Measurements from ENCODE around the gene SPATS1.
"Not testable (repeated sequence)": the region's sequence is repeated elsewhere in the genome, so short reads cannot be mapped to it uniquely, and the experiment has no call there.

The SPATS1 gene

DNA sequence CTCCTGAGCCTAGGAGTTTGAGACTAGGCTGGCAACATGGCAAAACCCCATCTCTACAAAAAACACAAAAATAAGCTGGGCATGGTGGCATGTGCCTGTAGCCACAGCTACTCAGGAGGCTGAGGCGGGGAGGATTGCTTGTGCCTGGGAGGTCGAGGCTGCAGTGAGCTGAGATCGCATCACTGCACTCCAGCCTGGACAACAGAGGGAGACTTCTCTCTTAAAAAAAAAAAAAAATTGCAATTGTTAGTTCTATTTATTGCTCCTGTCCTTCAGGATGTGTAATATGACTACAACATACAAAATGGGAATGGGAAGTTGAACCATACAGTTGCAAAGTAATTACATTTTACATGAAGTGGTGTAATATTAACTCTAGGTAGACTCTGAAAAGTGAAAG, 21.2 kb upstream of the SPATS1 start:
- Histone ChIP-seq H3K4me1 (no peaks in the 10 kb centered on the region), H3K9me3 (ENCODE audit: control insufficient read depth, low read length) (no peaks in the 10 kb centered on the region), H3K27ac (no peak overlapping the region), H3K9ac (no peak overlapping the region), H3K4me3 (ENCODE audit: low read depth, low read length) (no peak overlapping the region), H3K79me2 (no peaks in the 10 kb centered on the region), H2AFZ (no peak overlapping the region), H3K27me3 (ENCODE audit: control insufficient read depth, insufficient read depth, low read length) (no peaks in the 10 kb centered on the region), H3K4me2 (ENCODE audit: low read length) (no peak overlapping the region), H3K36me3 (ENCODE audit: control insufficient read depth, insufficient read depth, low read length) (no peaks in the 10 kb centered on the region)
- TF ChIP-seq, protein P1, sequence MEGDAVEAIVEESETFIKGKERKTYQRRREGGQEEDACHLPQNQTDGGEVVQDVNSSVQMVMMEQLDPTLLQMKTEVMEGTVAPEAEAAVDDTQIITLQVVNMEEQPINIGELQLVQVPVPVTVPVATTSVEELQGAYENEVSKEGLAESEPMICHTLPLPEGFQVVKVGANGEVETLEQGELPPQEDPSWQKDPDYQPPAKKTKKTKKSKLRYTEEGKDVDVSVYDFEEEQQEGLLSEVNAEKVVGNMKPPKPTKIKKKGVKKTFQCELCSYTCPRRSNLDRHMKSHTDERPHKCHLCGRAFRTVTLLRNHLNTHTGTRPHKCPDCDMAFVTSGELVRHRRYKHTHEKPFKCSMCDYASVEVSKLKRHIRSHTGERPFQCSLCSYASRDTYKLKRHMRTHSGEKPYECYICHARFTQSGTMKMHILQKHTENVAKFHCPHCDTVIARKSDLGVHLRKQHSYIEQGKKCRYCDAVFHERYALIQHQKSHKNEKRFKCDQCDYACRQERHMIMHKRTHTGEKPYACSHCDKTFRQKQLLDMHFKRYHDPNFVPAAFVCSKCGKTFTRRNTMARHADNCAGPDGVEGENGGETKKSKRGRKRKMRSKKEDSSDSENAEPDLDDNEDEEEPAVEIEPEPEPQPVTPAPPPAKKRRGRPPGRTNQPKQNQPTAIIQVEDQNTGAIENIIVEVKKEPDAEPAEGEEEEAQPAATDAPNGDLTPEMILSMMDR (IDR thresholded peaks at IDR 0.05), result no peak

DNA sequence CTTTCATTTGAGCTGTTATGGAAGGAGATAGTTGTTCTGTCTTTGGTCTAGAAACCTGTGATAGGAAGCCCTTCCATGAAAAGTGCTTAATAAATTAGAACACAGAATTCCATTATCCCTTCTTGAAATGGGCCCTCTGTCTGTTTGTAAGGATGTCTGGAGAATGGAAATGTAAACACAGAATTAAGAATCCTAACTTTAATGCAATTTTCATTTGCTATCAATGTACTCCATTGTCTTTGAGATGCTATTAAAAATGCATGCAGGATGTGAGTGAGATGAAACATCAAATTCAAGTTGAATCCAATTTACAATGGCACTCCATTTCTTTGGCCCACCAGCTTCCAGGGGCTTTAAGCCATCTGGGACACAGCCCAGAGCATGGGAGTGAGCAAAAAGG, 15.4 kb upstream of the SPATS1 start:
- Histone ChIP-seq H3K9me3 (ENCODE audit: control insufficient read depth, low read length) (no peaks in the 10 kb centered on the region), H3K4me2 (ENCODE audit: low read length) (no peak overlapping the region), H3K27me3 (ENCODE audit: control insufficient read depth, insufficient read depth, low read length) (no peaks in the 10 kb centered on the region), H3K27ac (no peak overlapping the region), H2AFZ (no peak overlapping the region), H3K36me3 (ENCODE audit: control insufficient read depth, insufficient read depth, low read length) (no peaks in the 10 kb centered on the region), H3K4me1 (no peaks in the 10 kb centered on the region), H3K79me2 (no peaks in the 10 kb centered on the region), H3K9ac (no peak overlapping the region), H3K4me3 (ENCODE audit: low read depth, low read length) (no peak overlapping the region)
- TF ChIP-seq, protein P1 (IDR thresholded peaks at IDR 0.05), result no peak

DNA sequence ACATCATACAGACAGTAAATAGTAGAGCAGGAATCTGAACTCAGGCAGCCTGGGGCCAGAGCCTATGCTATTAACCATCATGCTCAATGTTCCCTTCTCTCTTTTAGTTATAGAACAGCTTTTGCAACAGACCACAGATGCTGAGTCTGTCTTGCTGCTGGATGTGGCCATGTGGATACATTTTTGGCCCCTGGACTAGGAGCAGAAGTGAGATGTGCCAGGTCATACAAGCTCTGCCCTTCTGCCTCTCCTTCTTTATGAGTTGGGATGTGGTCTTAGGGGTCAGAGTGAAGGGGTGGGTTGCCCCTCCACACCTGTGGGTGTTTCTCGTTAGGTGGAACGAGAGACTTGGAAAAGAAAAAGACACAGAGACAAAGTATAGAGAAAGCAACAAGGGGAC, 14.7 kb upstream of the SPATS1 start:
- no peaks in the 10 kb centered on the region for H3K4me1 ChIP-seq
- H3K4me2 ChIP-seq (ENCODE audit: low read length), result no peak overlapping the region
- no peaks in the 10 kb centered on the region for H3K79me2 ChIP-seq
- no peak overlapping the region for H3K9ac ChIP-seq
- H3K9me3 ChIP-seq (ENCODE audit: control insufficient read depth, low read length), result no peaks in the 10 kb centered on the region
- no peaks in the 10 kb centered on the region for H3K27me3 ChIP-seq (ENCODE audit: control insufficient read depth, insufficient read depth, low read length)
- TF ChIP-seq, protein P1 (IDR thresholded peaks at IDR 0.05), result no peak
- H3K4me3 ChIP-seq (ENCODE audit: low read depth, low read length), result no peak overlapping the region
- H2AFZ ChIP-seq, result no peak overlapping the region
- no peaks in the 10 kb centered on the region for H3K36me3 ChIP-seq (ENCODE audit: control insufficient read depth, insufficient read depth, low read length)
- H3K27ac ChIP-seq, result no peak overlapping the region

DNA sequence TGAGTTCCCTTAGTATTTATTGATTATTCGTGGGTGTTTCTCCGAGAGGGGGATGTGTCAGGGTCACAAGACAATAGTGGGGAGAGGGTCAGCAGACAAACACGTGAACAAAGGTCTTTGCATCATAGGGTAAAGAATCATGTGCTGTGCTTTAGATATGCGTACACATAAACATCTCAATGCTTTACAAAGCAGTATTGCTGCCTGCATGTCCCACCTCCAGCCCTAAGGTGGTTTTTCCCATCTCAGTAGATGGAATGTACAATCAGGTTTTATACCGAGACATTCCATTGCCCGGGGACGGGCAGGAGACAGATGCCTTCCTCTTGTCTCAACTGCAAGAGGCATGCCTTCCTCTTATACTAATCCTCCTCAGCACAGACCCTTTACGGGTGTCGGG, 14.2 kb upstream of the SPATS1 start:
- not testable (repeated sequence) for H3K9ac ChIP-seq; H3K79me2 ChIP-seq; H3K4me1 ChIP-seq; H3K4me3 ChIP-seq (ENCODE audit: low read depth, low read length); H2AFZ ChIP-seq; H3K27ac ChIP-seq; H3K36me3 ChIP-seq (ENCODE audit: control insufficient read depth, insufficient read depth, low read length); H3K4me2 ChIP-seq (ENCODE audit: low read length); H3K27me3 ChIP-seq (ENCODE audit: control insufficient read depth, insufficient read depth, low read length); H3K9me3 ChIP-seq (ENCODE audit: control insufficient read depth, low read length)

DNA sequence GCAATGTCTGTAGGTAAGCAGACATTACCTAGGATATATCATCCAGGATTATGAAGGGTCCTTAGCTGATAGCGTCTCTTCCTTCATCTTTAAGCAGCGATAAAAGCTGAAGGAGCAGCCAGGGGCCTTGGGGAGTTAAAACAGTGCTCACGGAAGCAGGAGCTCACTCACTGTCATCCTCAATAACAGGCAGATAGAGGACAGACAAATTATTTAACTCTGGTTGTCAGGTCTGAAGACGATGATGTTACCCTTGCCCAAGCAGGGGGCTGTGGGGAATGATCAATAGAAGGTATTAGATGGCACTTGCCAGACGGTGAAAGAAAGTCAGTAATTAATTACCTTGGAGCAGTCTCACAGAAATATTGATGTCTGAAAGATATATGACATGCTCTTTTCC, 12.6 kb upstream of the SPATS1 start:
- no peak overlapping the region for H3K4me3 ChIP-seq (ENCODE audit: low read depth, low read length)
- H3K79me2 ChIP-seq, result no peaks in the 10 kb centered on the region
- H3K27ac ChIP-seq, result no peak overlapping the region
- no peaks in the 10 kb centered on the region for H3K9me3 ChIP-seq (ENCODE audit: control insufficient read depth, low read length)
- H3K4me2 ChIP-seq (ENCODE audit: low read length), result no peak overlapping the region
- H3K27me3 ChIP-seq (ENCODE audit: control insufficient read depth, insufficient read depth, low read length), result no peaks in the 10 kb centered on the region
- TF ChIP-seq, protein P1 (IDR thresholded peaks at IDR 0.05), result no peak
- no peaks in the 10 kb centered on the region for H3K4me1 ChIP-seq
- no peak overlapping the region for H2AFZ ChIP-seq
- no peaks in the 10 kb centered on the region for H3K36me3 ChIP-seq (ENCODE audit: control insufficient read depth, insufficient read depth, low read length)
- H3K9ac ChIP-seq, result no peak overlapping the region

Measured in parathyroid adenoma (tissue), 2 donors.